ENCODE data around the gene VPS11.

Gene VPS11

DNA sequence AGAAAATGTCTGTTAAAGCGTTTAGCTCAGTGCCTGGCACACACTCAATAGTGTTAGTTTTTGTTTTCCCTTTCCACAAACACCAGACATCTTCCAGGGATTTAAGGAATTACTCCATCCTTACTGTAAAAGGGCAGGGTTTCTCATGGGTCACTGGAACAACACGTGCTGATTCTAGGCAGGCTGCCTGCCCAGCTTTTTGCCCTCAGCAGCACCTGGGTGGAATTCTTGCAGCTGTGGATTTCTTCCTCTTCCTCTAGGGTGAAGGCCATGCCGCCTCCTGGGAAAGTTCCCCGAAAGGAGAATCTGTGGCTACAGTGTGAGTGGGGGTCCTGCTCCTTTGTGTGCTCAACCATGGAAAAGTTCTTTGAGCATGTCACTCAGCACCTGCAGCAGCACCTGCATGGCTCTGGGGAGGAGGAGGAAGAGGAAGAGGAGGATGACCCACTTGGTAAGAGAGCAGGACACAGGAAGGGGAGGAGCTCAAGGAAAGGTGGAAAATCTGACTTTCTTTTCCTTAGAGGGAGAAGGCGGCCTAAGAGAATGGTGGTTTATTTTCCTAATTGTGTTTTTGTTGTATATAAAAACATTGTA, 59.2 kb downstream of the VPS11 start:
- no peak for DNase-seq

DNA sequence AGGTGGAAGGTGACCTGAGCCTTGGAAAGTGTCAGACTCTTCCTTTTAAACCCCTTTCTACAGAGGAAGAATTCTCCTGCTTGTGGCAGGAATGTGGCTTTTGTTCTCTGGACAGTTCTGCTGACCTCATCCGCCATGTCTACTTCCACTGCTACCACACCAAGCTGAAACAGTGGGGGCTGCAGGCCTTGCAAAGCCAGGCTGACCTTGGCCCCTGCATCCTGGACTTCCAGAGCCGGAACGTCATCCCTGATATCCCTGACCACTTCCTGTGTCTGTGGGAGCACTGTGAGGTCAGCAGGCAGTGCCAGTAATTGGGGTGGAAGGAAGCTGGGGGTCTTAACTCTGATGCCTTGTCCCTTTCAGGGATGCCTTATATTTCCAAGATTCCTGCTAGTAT, 63.0 kb downstream of the VPS11 start:
- DNase-seq: no peak

Measured in NCI-H526 treated with DMSO at 0.1 percent for 48 hours (cell line).